H1 (cell line): Measurements from ENCODE around the gene SSTR5. TPM values are rescaled to one million over a fixed set of nuclear protein-coding genes. Genes with fewer than 3 reads are reported as not detected.

Experiments used
- CTCF ChIA-PET: fragments of 300-600 bp; sonication (Branson Sonifier 250); formaldehyde crosslinking; loops from one replicate; lab custom pipeline; 2021; ENCODE audit not compliant: partially characterized antibody; lab: Charles Lee
- POLR2A ChIA-PET: fragments of 300-600 bp; sonication (Branson Sonifier 250); formaldehyde crosslinking; loops from one replicate; lab custom pipeline; 2021; ENCODE audit warnings: inconsistent platforms; ENCODE audit not compliant: partially characterized antibody; lab: Charles Lee
- DNase-seq, 2 experiments: peaks; one replicate each; pipeline versions ENCODE4 v3.0.0 to v3.0.0-alpha.2; 2010 to 2022; ENCODE audit warnings: low spot score in 2 of 2, low read depth in 1 of 2, mixed read lengths in 1 of 2
- FAIRE-seq: peaks from 2 replicates; lab custom pipeline; 2011; peaks lifted over from hg19 to GRCh38; lab: Jason Lieb, UNC
- H2AFZ ChIP-seq: 2 replicates; pipeline ENCODE4 v1.8.1; 2012; ENCODE audit warnings: low read length, inconsistent platforms
- H2AK5ac ChIP-seq: 2 replicates; pipeline ENCODE4 v1.6.1; 2013; ENCODE audit warnings: low read depth, low read length
- H2BK120ac ChIP-seq: replicated peaks from 2 replicates; pipeline ENCODE3; 2013; ENCODE audit warnings: low read depth, low read length, inconsistent platforms
- H2BK12ac ChIP-seq: 2 replicates; pipeline ENCODE4 v1.6.1; 2013; ENCODE audit warnings: low read depth, low read length
- H2BK15ac ChIP-seq: 2 replicates; pipeline ENCODE4 v1.6.1; 2013; ENCODE audit warnings: low read length
- H2BK20ac ChIP-seq: 2 replicates; pipeline ENCODE4 v1.6.1; 2013; ENCODE audit warnings: low read length
- H2BK5ac ChIP-seq: 2 replicates; pipeline ENCODE4 v1.6.1; 2013; ENCODE audit warnings: low read depth, low read length
- H3K14ac ChIP-seq: 2 replicates; pipeline ENCODE4 v1.6.1; 2013; ENCODE audit warnings: inconsistent platforms; ENCODE audit not compliant: insufficient read length
- H3K18ac ChIP-seq: 2 replicates; pipeline ENCODE4 v1.6.1; 2013; ENCODE audit warnings: low read length; ENCODE audit errors: extremely low read depth
- H3K23ac ChIP-seq: 2 replicates; pipeline ENCODE4 v1.6.1; 2013; ENCODE audit warnings: inconsistent platforms; ENCODE audit not compliant: insufficient read length
- H3K23me2 ChIP-seq: 2 replicates; pipeline ENCODE4 v1.6.1; 2013; ENCODE audit warnings: low read depth, low read length
- H3K27ac ChIP-seq: 2 replicates; pipeline ENCODE4 v1.6.1; 2011; ENCODE audit warnings: low read depth, low read length, inconsistent platforms
- H3K27me3 ChIP-seq, 4 experiments: replicated peaks in 1 of 4; 1 replicate in 1 of 4; 2 replicates in 3 of 4; pipeline versions ENCODE4 v1.6.1 to v1.8.1; 2011 to 2013; ENCODE audit warnings: low read length in 3 of 4, mild to moderate bottlenecking in 3 of 4, inconsistent platforms in 2 of 4, mixed read lengths in 2 of 4, moderate library complexity in 1 of 4; ENCODE audit not compliant: control insufficient read depth in 3 of 4, insufficient read depth in 3 of 4; ENCODE audit errors: extremely low read depth in 1 of 4
- H3K36me3 ChIP-seq, 4 experiments: 2 replicates each; pipeline versions ENCODE4 v1.6.1 to v1.8.1; 2011 to 2013; ENCODE audit warnings: mild to moderate bottlenecking in 4 of 4, low read length in 3 of 4, moderate library complexity in 2 of 4, control low read depth in 1 of 4, inconsistent platforms in 1 of 4; ENCODE audit not compliant: insufficient read depth in 4 of 4, control insufficient read depth in 2 of 4
- H3K4ac ChIP-seq: replicated peaks from 2 replicates; pipeline ENCODE3; 2013; ENCODE audit warnings: low read length, low read depth, mixed read lengths, inconsistent platforms; ENCODE audit not compliant: insufficient read length
- H3K4me1 ChIP-seq, 4 experiments: replicated peaks in 1 of 4; 1 replicate in 1 of 4; 2 replicates in 3 of 4; pipeline versions ENCODE4 v1.6.1 to v1.8.1; 2011 to 2013; ENCODE audit warnings: low read length in 3 of 4, inconsistent platforms in 2 of 4, mixed read lengths in 1 of 4; ENCODE audit not compliant: insufficient read depth in 4 of 4, control insufficient read depth in 3 of 4
- H3K4me2 ChIP-seq, 2 experiments: 2 replicates each; pipeline versions ENCODE4 v1.6.1 to v1.8.1; 2011 to 2013; ENCODE audit warnings: low read depth in 2 of 2, low read length in 2 of 2, control low read depth in 1 of 2, inconsistent platforms in 1 of 2, mild to moderate bottlenecking in 1 of 2; ENCODE audit not compliant: insufficient read depth in 1 of 2
- H3K4me3 ChIP-seq, 4 experiments: fragments of 200-600, 300-600 bp in 1 of 4; sonication (generic), shearing (Covaris generic), sonication (Bioruptor Twin) in 1 of 4; 2 replicates each; pipeline versions ENCODE4 v1.5.1 to v1.8.1; 2011 to 2016; ENCODE audit warnings: low read length in 4 of 4, low read depth in 3 of 4, control low read depth in 2 of 4, inconsistent platforms in 2 of 4, mild to moderate bottlenecking in 2 of 4, mixed read lengths in 1 of 4, moderate library complexity in 1 of 4; ENCODE audit not compliant: insufficient read depth in 2 of 4; ENCODE audit errors: extremely low read depth in 1 of 4
- H3K56ac ChIP-seq: replicated peaks from 2 replicates; pipeline ENCODE3; 2013; ENCODE audit warnings: low read depth, mild to moderate bottlenecking, mixed read lengths, low read length, inconsistent platforms; ENCODE audit not compliant: insufficient read length
- H3K79me1 ChIP-seq: 2 replicates; pipeline ENCODE4 v1.6.1; 2013; ENCODE audit warnings: low read depth, low read length, control low read depth
- H3K79me2 ChIP-seq, 2 experiments: 2 replicates each; pipeline versions ENCODE4 v1.6.1 to v1.8.1; 2012 to 2013; ENCODE audit warnings: low read length in 2 of 2, mild to moderate bottlenecking in 2 of 2, inconsistent platforms in 1 of 2; ENCODE audit not compliant: insufficient read depth in 2 of 2, control insufficient read depth in 1 of 2
- H3K9ac ChIP-seq, 4 experiments: replicated peaks in 1 of 4; 1 replicate in 1 of 4; 2 replicates in 3 of 4; pipeline versions ENCODE4 v1.6.1 to v1.8.1; 2011 to 2013; ENCODE audit warnings: low read depth in 3 of 4, low read length in 3 of 4, control low read depth in 2 of 4, mild to moderate bottlenecking in 2 of 4, moderate library complexity in 2 of 4, inconsistent platforms in 1 of 4; ENCODE audit errors: extremely low read depth in 1 of 4
- H3K9me3 ChIP-seq, 2 experiments: 2 replicates each; pipeline versions ENCODE4 v1.6.1 to v1.8.1; 2012 to 2013; ENCODE audit warnings: mild to moderate bottlenecking in 2 of 2, moderate library complexity in 2 of 2, control low read depth in 1 of 2, inconsistent platforms in 1 of 2, low read depth in 1 of 2, low read length in 1 of 2, mixed read lengths in 1 of 2; ENCODE audit not compliant: insufficient read depth in 2 of 2
- H4K20me1 ChIP-seq, 2 experiments: replicated peaks in 1 of 2; 2 replicates each; pipeline versions ENCODE3 to v1.8.1; 2011 to 2013; ENCODE audit warnings: inconsistent platforms in 2 of 2, low read length in 2 of 2, mild to moderate bottlenecking in 1 of 2; ENCODE audit not compliant: insufficient read depth in 2 of 2, control insufficient read depth in 1 of 2
- H4K5ac ChIP-seq: 2 replicates; pipeline ENCODE4 v1.6.1; 2013; ENCODE audit warnings: low read length, low read depth, mixed read lengths, inconsistent platforms; ENCODE audit not compliant: insufficient read length
- H4K8ac ChIP-seq: 2 replicates; pipeline ENCODE4 v1.8.0; 2013; ENCODE audit warnings: mild to moderate bottlenecking, moderate library complexity, low read length, inconsistent platforms; ENCODE audit not compliant: insufficient read depth; ENCODE audit errors: extremely low read depth
- H4K91ac ChIP-seq: replicated peaks from 2 replicates; pipeline ENCODE3; 2013; ENCODE audit warnings: low read length, mixed read lengths, inconsistent platforms; ENCODE audit not compliant: insufficient read length
- BRCA1 ChIP-seq: IDR thresholded peaks from 2 replicates; pipeline ENCODE4 v1.6.1; 2012; ENCODE audit warnings: low read depth, low read length, improper control_type of control experiment
- CHD2 ChIP-seq: IDR thresholded peaks from 2 replicates; pipeline ENCODE4 v1.6.1; 2012; ENCODE audit warnings: low read length, improper control_type of control experiment
- JUND ChIP-seq: IDR thresholded peaks from 2 replicates; pipeline ENCODE4 v1.6.1; 2011; ENCODE audit warnings: mild to moderate bottlenecking, improper control_type of control experiment, low read length
- KDM1A ChIP-seq: fragments of 200-600, 300-600 bp; sonication (generic); IDR thresholded peaks from 2 replicates; pipeline ENCODE4 v1.7.1; 2016; ENCODE audit warnings: mild to moderate bottlenecking, low read length, borderline replicate concordance
- MAX ChIP-seq: IDR thresholded peaks from 2 replicates; pipeline ENCODE4 v1.6.1; 2012; ENCODE audit warnings: inconsistent platforms
- SIX5 ChIP-seq: IDR thresholded peaks from 2 replicates; pipeline ENCODE4 v1.6.1; 2011; ENCODE audit warnings: mild to moderate bottlenecking, low read depth, low read length
- SUZ12 ChIP-seq: fragments of 200-600 bp; sonication (generic); IDR thresholded peaks from 2 replicates; pipeline ENCODE4 v1.6.1; 2012; ENCODE audit warnings: mild to moderate bottlenecking, inconsistent platforms, low read length, moderate library complexity, mixed read lengths
- TAF1 ChIP-seq: IDR thresholded peaks from 2 replicates; pipeline ENCODE4 v1.6.1; 2011; ENCODE audit warnings: mild to moderate bottlenecking, low read depth, low read length
- TCF12 ChIP-seq: IDR thresholded peaks from 2 replicates; pipeline ENCODE4 v1.6.1; 2011; ENCODE audit warnings: low read depth, mild to moderate bottlenecking, low read length
- ZNF274 ChIP-seq: IDR thresholded peaks from 2 replicates; pipeline ENCODE4 v1.7.0; 2012; ENCODE audit warnings: low read length, borderline replicate concordance; ENCODE audit errors: extremely low read depth
- WGBS, 2 experiments: shearing (Covaris generic) in 1 of 2; methylation state at CpG; one replicate each; pipeline versions ENCODE4 v1.1.6 to v1.1.7; 2013 to 2015; ENCODE audit warnings: low lambda C conversion rate in 2 of 2, mixed read lengths in 2 of 2, inconsistent platforms in 1 of 2, low coverage in 1 of 2, missing lambda C conversion rate in 1 of 2; ENCODE audit not compliant: insufficient replicate concordance in 2 of 2, insufficient coverage in 1 of 2, insufficient read length in 1 of 2; ENCODE audit errors: extremely low coverage in 1 of 2, missing lambda C conversion rate in 1 of 2; 5-methylcytosine and 5-hydroxymethylcytosine counted together
- polyA plus RNA-seq, 7 experiments: library from polyadenylated mRNA; depleted of rRNA in 3 of 7; stranded (reverse) in 5 of 7; unstranded in 2 of 7; fragments of >200 nt in 5 of 7; fragments of 200-250 nt in 2 of 7; gene quantifications; 1 replicate in 5 of 7; 2 replicates in 1 of 7; 4 replicates in 1 of 7; pipeline versions ENCODE4 v1.2.1 to v1.2.3, GENCODE V29; 2011 to 2013; ENCODE audit warnings: missing spikeins in 2 of 7, mixed read lengths in 2 of 7
- total RNA-seq: library from RNA; stranded (reverse); fragmentation: NEBNext Ultra II Directional; extraction: Animal tissue kit (Norgen Biotek cat#: 25700); gene quantifications from 2 replicates; pipeline ENCODE4 v1.2.1, GENCODE V29; 2021

Gene SSTR5
- total and polyA plus RNA-seq, 2 of the 8 experiments (the other 6 are each of a cell fraction or from before 2014, with no cell fraction given) = 0.56 to 0.60 TPM

DNA sequence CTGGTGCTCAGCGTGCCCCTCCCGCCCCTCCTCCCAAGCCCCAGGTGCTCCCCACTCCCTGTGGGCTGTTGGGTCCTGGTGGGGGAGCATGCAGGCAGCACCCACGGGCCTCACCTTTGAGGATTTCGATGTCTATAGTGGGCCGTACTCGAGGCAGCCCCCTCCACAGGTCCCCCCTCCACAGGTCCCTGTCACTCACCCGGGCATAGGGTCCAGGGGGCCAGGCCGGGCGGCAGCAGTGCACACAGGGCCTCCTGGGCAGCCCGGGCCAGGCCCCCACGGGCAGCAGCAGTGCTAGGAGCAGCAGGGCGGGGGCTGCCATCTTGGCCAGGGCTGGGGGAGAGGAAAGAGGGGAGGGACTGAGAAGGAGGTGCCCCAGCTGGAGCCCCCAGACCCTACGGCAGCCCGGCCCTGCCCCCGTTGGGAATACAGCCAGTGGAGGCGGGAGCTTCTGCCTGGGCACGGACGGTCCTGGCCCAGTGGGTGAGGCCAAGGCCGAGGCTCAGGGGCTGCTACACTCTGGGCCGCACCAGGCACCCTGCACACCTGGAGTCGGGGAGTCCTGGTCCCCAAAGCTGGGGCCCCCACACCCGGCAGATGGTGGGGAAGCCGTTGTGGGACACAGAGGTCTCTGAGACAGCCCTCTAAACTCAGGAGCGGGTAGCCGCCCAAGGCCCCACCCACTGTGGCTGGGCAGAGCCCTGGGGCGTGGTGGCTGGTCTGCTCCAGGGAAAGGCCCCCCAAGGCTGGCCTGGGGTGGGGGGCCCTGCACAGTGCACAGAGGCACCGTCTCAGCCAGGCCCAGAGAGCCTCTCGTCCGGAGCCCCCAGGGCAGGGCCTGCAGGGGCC is 22.3 kb downstream of the SSTR5 start:
- Histone ChIP-seq H3K4me2 (no peak overlapping the region), H3K56ac (no peak overlapping the region), H2BK5ac (no peak overlapping the region), H3K4me3 (no peak overlapping the region), H2AK5ac (no peak overlapping the region), H3K9ac (no peak overlapping the region), H3K23me2 (no peaks in the 10 kb centered on the region), H3K27ac (no peak overlapping the region), H2BK15ac (no peak overlapping the region), H3K27me3 (no peaks in the 10 kb centered on the region), H3K14ac (no peak overlapping the region), H3K18ac (no peak overlapping the region), H3K36me3 (no peaks in the 10 kb centered on the region), H2AFZ (no peak overlapping the region), H4K5ac (no peak overlapping the region), H3K79me2 (no peaks in the 10 kb centered on the region), H2BK120ac (no peak overlapping the region), H3K4me1 (peaks cover 0 to 10% (median 5%) of the 10 kb centered on the region in 4 experiments; a peak in 5 of 7 replicates), H3K4ac (no peak overlapping the region), H4K20me1 (peaks cover 0 to 2% of the 10 kb centered on the region in 2 experiments), H2BK20ac (no peak overlapping the region), H4K91ac (no peak overlapping the region), H4K8ac (no peak overlapping the region; the same call in 1 of the 2 replicates), H3K23ac (no peak overlapping the region), H2BK12ac (no peak overlapping the region), H3K79me1 (no peaks in the 10 kb centered on the region), H3K9me3 (peaks cover 0 to 4% of the 10 kb centered on the region in 2 experiments; a peak in 1 of 4 replicates)
- ChIA-PET POLR2A (no interaction called here), CTCF (interaction anchor here (0.6 to 1.0 kb wide), 2 partner anchors 9 to 280 kb away, joined by 3 to 5 read pairs; no protein-coding TSS in a partner anchor)
- WGBS, 2 experiments = 91% methylated on average over 12 of the region's 29 CpGs; no CpG with 5 or more reads in 1 of the 2 experiments
- TF ChIP-seq KDM1A = no peak
- no peak for TF ChIP-seq JUND
- TF ChIP-seq BRCA1 = no peak
- no peak for TF ChIP-seq SIX5
- no peak for TF ChIP-seq CHD2
- no peak for TF ChIP-seq ZNF274
- TF ChIP-seq SUZ12 = no peak
- no peak for TF ChIP-seq MAX
- TF ChIP-seq TCF12 = no peak
- no peak for TF ChIP-seq TAF1
- no peak for FAIRE-seq
- no peak for DNase-seq
